AG04450 (cell line): ENCODE results near the gene ADSS1. TPM values are rescaled to one million over a fixed set of nuclear protein-coding genes. Genes with fewer than 3 reads are reported as not detected.

ENCODE experiments used
- CTCF ChIA-PET: fragments of 300-600, 350-600 bp; formaldehyde crosslinking; extraction: SDS; loops from one replicate; lab custom pipeline; 2022; ENCODE audit warnings: antibody characterized with exemption, inconsistent platforms; lab: Charles Lee
- POLR2A ChIA-PET: fragments of 350-600 bp; formaldehyde crosslinking; extraction: SDS; loops from one replicate; lab custom pipeline; 2021; ENCODE audit warnings: antibody characterized with exemption, inconsistent platforms; lab: Yijun Ruan, JAX
- DNase-seq: peaks from one replicate; pipeline ENCODE4 v3.0.0-alpha.2; 2011; ENCODE audit warnings: low read depth, low spot score
- H3K27ac ChIP-seq: one replicate; pipeline ENCODE4 v1.5.1; 2012; ENCODE audit warnings: low read depth, low read length, control low read depth
- H3K27me3 ChIP-seq: one replicate; pipeline ENCODE4 v1.6.0; 2012; ENCODE audit warnings: low read length; ENCODE audit not compliant: control insufficient read depth, insufficient read depth
- H3K4me3 ChIP-seq: 2 replicates; pipeline ENCODE4 v1.5.1; 2011; ENCODE audit warnings: mild to moderate bottlenecking, low read depth, low read length, control low read depth
- H3K9me3 ChIP-seq: 2 replicates; pipeline ENCODE4 v1.5.1; 2012; ENCODE audit warnings: low read length; ENCODE audit not compliant: control insufficient read depth, insufficient read depth
- polyA plus RNA-seq: library from polyadenylated mRNA; depleted of rRNA; stranded (reverse); fragments of >200 nt; gene quantifications from 2 replicates; pipeline ENCODE4 v1.2.3, GENCODE V29; 2011
- TF ChIP-seq, protein P1 (sequence below): IDR thresholded peaks from 2 replicates; pipeline ENCODE4 v1.5.1; 2011; ENCODE audit warnings: low read depth, low read length, control low read depth, inconsistent platforms

Gene ADSS1
- polyA plus RNA-seq, 1 experiment, result 2.8 TPM

GRCh38 chr14:104776961-104777807, 53.2 kb downstream of the ADSS1 start:
- ChIA-PET CTCF (interaction anchor here (0.6 to 0.7 kb wide), 2 partner anchors 8 to 268 kb away, joined by 4 to 6 read pairs; no protein-coding TSS in a partner anchor), POLR2A (no interaction called here)
- no peak overlapping the region for H3K4me3 ChIP-seq
- H3K9me3 ChIP-seq, result peaks cover 15% of the 10 kb centered on the region; the same call in 1 of the 2 replicates
- TF ChIP-seq, protein P1, sequence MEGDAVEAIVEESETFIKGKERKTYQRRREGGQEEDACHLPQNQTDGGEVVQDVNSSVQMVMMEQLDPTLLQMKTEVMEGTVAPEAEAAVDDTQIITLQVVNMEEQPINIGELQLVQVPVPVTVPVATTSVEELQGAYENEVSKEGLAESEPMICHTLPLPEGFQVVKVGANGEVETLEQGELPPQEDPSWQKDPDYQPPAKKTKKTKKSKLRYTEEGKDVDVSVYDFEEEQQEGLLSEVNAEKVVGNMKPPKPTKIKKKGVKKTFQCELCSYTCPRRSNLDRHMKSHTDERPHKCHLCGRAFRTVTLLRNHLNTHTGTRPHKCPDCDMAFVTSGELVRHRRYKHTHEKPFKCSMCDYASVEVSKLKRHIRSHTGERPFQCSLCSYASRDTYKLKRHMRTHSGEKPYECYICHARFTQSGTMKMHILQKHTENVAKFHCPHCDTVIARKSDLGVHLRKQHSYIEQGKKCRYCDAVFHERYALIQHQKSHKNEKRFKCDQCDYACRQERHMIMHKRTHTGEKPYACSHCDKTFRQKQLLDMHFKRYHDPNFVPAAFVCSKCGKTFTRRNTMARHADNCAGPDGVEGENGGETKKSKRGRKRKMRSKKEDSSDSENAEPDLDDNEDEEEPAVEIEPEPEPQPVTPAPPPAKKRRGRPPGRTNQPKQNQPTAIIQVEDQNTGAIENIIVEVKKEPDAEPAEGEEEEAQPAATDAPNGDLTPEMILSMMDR, result no peak
- no peak overlapping the region for H3K27ac ChIP-seq
- no peak for DNase-seq
- H3K27me3 ChIP-seq, result no peaks in the 10 kb centered on the region

DNA sequence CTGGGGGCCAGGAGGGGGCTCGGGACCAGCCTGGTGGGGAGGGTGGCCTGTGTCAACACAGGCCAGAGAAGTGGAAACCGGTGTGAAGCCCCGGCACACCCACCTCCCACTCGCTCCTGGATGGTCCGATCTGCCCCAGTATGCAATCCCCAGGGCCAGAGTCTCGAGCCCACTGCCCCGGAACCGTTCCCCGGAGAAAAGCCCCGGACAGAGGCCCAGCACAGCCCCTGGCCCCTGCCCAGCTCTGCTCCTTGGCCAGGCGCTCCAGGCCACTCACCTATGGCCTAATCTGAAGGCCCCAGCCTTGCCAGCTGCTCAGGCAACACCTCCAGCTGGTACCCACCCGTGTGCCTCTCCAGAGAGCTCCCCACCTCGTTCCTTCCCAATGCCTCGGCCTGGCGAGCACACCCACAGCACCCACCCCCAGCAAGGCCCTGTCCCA, 53.8 kb downstream of the ADSS1 start:
- Histone ChIP-seq H3K4me3 (no peak overlapping the region), H3K9me3 (peaks cover 10% of the 10 kb centered on the region; the same call in 1 of the 2 replicates), H3K27ac (no peak overlapping the region), H3K27me3 (no peaks in the 10 kb centered on the region)
- DNase-seq, result no peak
- TF ChIP-seq, protein P1, result no peak
- POLR2A ChIA-PET, result no interaction called here
- CTCF ChIA-PET, result interaction anchor here (0.7 kb wide), 1 partner anchor 9 kb away, joined by 6 read pairs; no protein-coding TSS in a partner anchor

DNA sequence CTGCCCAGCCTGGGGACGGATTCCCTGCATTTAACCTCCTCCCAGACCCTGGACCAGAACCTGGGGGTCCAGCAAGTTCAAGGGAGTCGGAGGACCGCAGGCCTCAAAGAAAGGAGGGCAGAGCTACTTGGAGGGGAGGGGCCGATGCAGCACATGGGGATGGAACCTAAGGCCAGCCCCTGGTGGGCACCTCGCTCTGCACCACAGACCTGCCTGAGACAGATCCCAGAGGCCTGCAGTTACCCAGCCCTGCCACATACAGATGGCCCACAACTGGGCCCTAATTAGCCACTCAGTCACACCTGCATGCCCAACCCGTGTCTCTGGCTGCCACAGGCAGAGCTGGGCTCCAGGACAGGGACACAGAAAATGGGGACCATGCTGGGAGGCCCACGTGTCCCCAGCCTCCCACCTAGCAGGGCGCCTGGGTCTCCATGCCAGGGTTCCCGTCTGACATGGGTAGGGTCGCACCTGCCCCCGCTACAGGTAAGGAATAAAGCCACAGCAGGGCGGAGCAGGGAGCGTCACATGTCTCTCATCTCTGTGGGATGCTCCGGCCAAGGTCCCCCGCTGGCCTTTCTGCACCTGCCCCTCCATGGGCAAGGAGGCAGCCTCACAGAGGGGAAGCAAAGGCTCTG, 54.8 kb downstream of the ADSS1 start:
- CTCF ChIA-PET, result interaction anchor here (0.9 to 1.4 kb wide), 2 partner anchors 10 to 48 kb away, joined by 4 to 9 read pairs; no protein-coding TSS in a partner anchor
- no peaks in the 10 kb centered on the region for H3K27me3 ChIP-seq
- no peak for DNase-seq
- H3K4me3 ChIP-seq, result no peak overlapping the region
- TF ChIP-seq, protein P1, result no peak
- POLR2A ChIA-PET, result no interaction called here
- H3K27ac ChIP-seq, result no peak overlapping the region
- H3K9me3 ChIP-seq, result peaks cover 7% of the 10 kb centered on the region; the same call in 1 of the 2 replicates

DNA sequence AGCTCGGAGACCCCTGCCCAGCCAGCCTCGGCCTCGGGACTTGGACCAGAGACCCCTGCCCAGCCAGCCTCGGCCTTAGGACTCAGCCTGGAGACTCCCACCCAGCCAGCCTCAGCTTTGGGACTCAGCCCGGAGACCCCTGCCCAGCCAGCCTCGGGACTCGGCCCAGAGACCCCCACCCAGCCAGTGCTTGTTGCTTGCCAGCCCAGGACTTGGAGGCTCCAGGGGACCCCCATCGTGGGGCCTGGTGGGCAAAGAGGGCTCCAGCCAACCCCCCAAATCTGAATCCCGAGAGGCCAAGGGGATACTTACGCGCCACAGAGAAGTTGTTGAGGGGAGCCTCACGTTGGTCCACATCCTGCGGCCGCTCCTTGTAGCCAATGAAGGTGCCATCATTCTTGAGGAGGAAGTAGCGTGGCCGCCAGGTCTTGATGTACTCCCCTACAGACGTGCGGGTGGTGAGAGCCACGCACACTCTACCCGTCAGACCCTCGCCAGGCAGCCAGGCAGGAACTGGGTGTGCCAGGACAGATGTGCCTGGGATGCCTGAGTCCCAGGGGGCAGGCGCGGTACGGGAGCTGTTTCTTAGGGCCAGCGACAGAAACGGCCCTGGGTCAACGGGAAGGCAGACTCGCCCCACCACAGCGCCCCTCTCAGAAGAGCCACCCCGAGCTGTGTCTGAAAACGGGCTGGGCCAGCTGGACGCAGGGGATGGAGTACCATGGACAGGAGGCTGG, 55.9 kb downstream of the ADSS1 start:
- no peaks in the 10 kb centered on the region for H3K27me3 ChIP-seq
- TF ChIP-seq, protein P1, result no peak
- DNase-seq, result no peak
- POLR2A ChIA-PET, result interaction anchor here (0.6 kb wide), 1 partner anchor 27 kb away, joined by 3 read pairs; the partner anchor contains the start of gene SIVA1
- H3K4me3 ChIP-seq, result no peak overlapping the region
- H3K27ac ChIP-seq, result no peak overlapping the region
- CTCF ChIA-PET, result interaction anchor here (1.4 to 2.7 kb wide), 2 partner anchors 11 to 46 kb away, joined by 7 to 12 read pairs (median 9); no protein-coding TSS in a partner anchor
- H3K9me3 ChIP-seq, result peaks cover 7% of the 10 kb centered on the region; the same call in 1 of the 2 replicates
